ENCODE results near the gene CNPY2. TPM values are rescaled to one million over a fixed set of nuclear protein-coding genes. Genes with fewer than 3 reads are reported as not detected.
"Not testable (repeated sequence)": the region's sequence is repeated elsewhere in the genome, so short reads cannot be mapped to it uniquely, and the experiment has no call there.

The CNPY2 gene
- total and polyA plus RNA-seq, 5 donors from 2014 or later: 47.6 to 166 (median 153) TPM

- peaks cover 62% of the 10 kb centered on the region for H3K36me3 ChIP-seq (ENCODE audit: control insufficient read depth, insufficient read depth, low read length)
- DNase-seq; H3K27me3 ChIP-seq (ENCODE audit: control insufficient read depth, insufficient read depth, low read length); H3K4me1 ChIP-seq (ENCODE audit: control insufficient read depth, insufficient read depth, low read length, poor library complexity, severe bottlenecking); H3K27ac ChIP-seq (ENCODE audit: insufficient read depth, low read length, poor library complexity, severe bottlenecking); H3K9me3 ChIP-seq (ENCODE audit: control insufficient read depth in 2 of 2, low read length in 2 of 2); H3K9me3 Mint-ChIP-seq; H3K27ac Mint-ChIP-seq; H3K4me3 Mint-ChIP-seq; ATAC-seq (ENCODE audit: low read depth in 2 of 2); H3K4me3 ChIP-seq (ENCODE audit: low read depth, low read length); H3K27me3 Mint-ChIP-seq: not testable (repeated sequence)
- Mint-ChIP-seq H3K4me1 (peaks cover 4 to 16% (median 12%) of the 10 kb centered on the region in 4 donors), H3K36me3 (peaks cover 36% of the 10 kb centered on the region)
Observed at GRCh38 chr12:56284263-56284662, 31.5 kb downstream of the CNPY2 start.

- peaks cover 76% of the 10 kb centered on the region for H3K36me3 ChIP-seq (ENCODE audit: control insufficient read depth, insufficient read depth, low read length)
- no peaks in the 10 kb centered on the region for H3K9me3 Mint-ChIP-seq
- H3K27me3 Mint-ChIP-seq: no peaks in the 10 kb centered on the region
- H3K9me3 ChIP-seq (ENCODE audit: control insufficient read depth in 2 of 2, low read length in 2 of 2): no peaks in the 10 kb centered on the region
- peak overlapping the region in 1 of 3 donors; percentile 41 for H3K27ac Mint-ChIP-seq
- H3K27me3 ChIP-seq (ENCODE audit: control insufficient read depth, insufficient read depth, low read length): no peaks in the 10 kb centered on the region
- no peak overlapping the region for H3K4me3 ChIP-seq (ENCODE audit: low read depth, low read length)
- no peak overlapping the region for H3K4me3 Mint-ChIP-seq
- no peak overlapping the region for H3K27ac ChIP-seq (ENCODE audit: insufficient read depth, low read length, poor library complexity, severe bottlenecking)
- ATAC-seq (ENCODE audit: low read depth in 2 of 2): no peak
- peaks cover 4 to 8% (median 6%) of the 10 kb centered on the region in 4 donors for H3K4me1 Mint-ChIP-seq
- no peaks in the 10 kb centered on the region for H3K4me1 ChIP-seq (ENCODE audit: control insufficient read depth, insufficient read depth, low read length, poor library complexity, severe bottlenecking)
- H3K36me3 Mint-ChIP-seq: peaks cover 41% of the 10 kb centered on the region
- DNase-seq: no peak
Observed at GRCh38 chr12:56282579-56282978, 33.2 kb downstream of the CNPY2 start.

DNA sequence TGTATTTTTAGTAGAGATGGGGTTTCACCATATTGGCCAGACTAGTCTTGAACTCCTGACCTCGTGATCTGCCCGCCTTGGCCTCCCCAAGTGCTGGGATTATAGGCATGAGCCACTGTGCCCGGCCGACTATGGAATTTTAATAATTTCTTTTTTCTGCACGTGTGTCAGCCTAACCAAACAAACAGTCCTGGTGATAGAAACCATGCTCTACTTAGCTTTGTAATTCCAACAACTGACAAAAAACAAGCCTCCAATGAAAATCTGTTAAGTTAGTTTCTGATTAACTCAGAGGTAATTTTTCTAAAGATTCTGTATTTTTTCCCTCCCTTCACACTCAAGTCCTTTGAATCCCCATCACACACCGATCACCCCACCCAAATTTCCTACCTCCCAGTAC lies 33.8 kb downstream of the CNPY2 start:
- no peak overlapping the region for H3K4me3 ChIP-seq (ENCODE audit: low read depth, low read length)
- H3K9me3 ChIP-seq (ENCODE audit: control insufficient read depth in 2 of 2, low read length in 2 of 2): no peaks in the 10 kb centered on the region
- DNase-seq: no peak
- Mint-ChIP-seq H3K36me3 (peaks cover 41% of the 10 kb centered on the region), H3K27ac (peak overlapping the region in 1 of 3 donors; percentile 41), H3K9me3 (no peaks in the 10 kb centered on the region), H3K4me3 (no peak overlapping the region), H3K27me3 (no peaks in the 10 kb centered on the region), H3K4me1 (peaks cover 4 to 8% (median 6%) of the 10 kb centered on the region in 4 donors)
- no peak for ATAC-seq (ENCODE audit: low read depth in 2 of 2)
- H3K36me3 ChIP-seq (ENCODE audit: control insufficient read depth, insufficient read depth, low read length): peaks cover 79% of the 10 kb centered on the region
- no peak overlapping the region for H3K27ac ChIP-seq (ENCODE audit: insufficient read depth, low read length, poor library complexity, severe bottlenecking)
- H3K4me1 ChIP-seq (ENCODE audit: control insufficient read depth, insufficient read depth, low read length, poor library complexity, severe bottlenecking): no peaks in the 10 kb centered on the region
- H3K27me3 ChIP-seq (ENCODE audit: control insufficient read depth, insufficient read depth, low read length): no peaks in the 10 kb centered on the region

DNA sequence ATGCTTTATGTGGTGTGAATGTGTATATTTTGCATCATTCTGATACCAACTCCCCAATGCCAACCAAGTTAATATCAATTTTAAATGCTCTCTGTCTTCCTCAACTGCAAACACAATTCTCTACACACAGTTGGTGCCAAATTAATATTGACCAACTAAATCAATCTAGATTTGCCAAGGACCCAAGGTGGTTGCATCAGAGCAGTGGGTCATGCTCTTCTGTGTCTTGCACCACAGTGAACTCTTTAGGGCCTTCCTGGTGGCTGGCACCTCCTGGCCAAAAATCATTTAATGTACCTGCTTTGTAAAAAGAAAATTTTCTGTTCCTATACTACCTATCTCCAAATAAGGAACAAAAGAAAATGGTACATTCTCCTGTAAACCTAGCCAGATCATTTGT lies 34.9 kb downstream of the CNPY2 start:
- no peaks in the 10 kb centered on the region for H3K9me3 ChIP-seq (ENCODE audit: control insufficient read depth in 2 of 2, low read length in 2 of 2)
- H3K36me3 Mint-ChIP-seq: peaks cover 37% of the 10 kb centered on the region
- H3K27ac ChIP-seq (ENCODE audit: insufficient read depth, low read length, poor library complexity, severe bottlenecking): no peak overlapping the region
- peaks cover 78% of the 10 kb centered on the region for H3K36me3 ChIP-seq (ENCODE audit: control insufficient read depth, insufficient read depth, low read length)
- DNase-seq: no peak
- no peaks in the 10 kb centered on the region for H3K27me3 ChIP-seq (ENCODE audit: control insufficient read depth, insufficient read depth, low read length)
- ATAC-seq (ENCODE audit: low read depth in 2 of 2): no peak
- H3K9me3 Mint-ChIP-seq: no peaks in the 10 kb centered on the region
- peak overlapping the region in 1 of 3 donors; percentile 43 for H3K27ac Mint-ChIP-seq
- no peaks in the 10 kb centered on the region for H3K4me1 ChIP-seq (ENCODE audit: control insufficient read depth, insufficient read depth, low read length, poor library complexity, severe bottlenecking)
- no peak overlapping the region for H3K4me3 Mint-ChIP-seq
- H3K4me3 ChIP-seq (ENCODE audit: low read depth, low read length): no peak overlapping the region
- H3K27me3 Mint-ChIP-seq: no peaks in the 10 kb centered on the region
- H3K4me1 Mint-ChIP-seq: peaks cover 0 to 6% (median 1%) of the 10 kb centered on the region in 4 donors

DNA sequence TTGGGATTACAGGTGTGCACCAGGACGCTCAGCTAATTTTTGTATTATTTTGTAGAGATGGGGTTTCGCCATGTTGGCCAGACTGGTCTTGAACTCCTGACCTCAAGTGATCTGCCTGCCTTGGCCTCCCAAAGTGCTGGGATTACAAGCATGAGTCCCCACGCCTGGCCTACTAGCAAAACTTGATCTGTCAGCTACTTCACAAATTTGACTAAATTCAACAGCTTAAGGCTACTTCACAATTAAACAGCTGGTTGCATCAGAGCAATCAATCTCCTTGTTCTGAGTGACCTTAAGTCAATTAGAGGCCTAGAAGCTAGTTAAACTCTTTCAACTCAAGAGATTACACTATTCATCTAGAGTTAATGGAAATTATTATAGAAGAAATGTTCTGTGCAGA lies 36.9 kb downstream of the CNPY2 start:
- H3K4me3 ChIP-seq (ENCODE audit: low read depth, low read length): no peak overlapping the region
- peaks cover 85% of the 10 kb centered on the region for H3K36me3 ChIP-seq (ENCODE audit: control insufficient read depth, insufficient read depth, low read length)
- Mint-ChIP-seq H3K4me3 (no peak overlapping the region), H3K4me1 (peaks cover 0 to 2% (median 0%) of the 10 kb centered on the region in 4 donors), H3K27me3 (no peaks in the 10 kb centered on the region), H3K27ac (no peak overlapping the region), H3K9me3 (no peaks in the 10 kb centered on the region), H3K36me3 (peaks cover 41% of the 10 kb centered on the region)
- no peaks in the 10 kb centered on the region for H3K4me1 ChIP-seq (ENCODE audit: control insufficient read depth, insufficient read depth, low read length, poor library complexity, severe bottlenecking)
- no peak for DNase-seq
- no peaks in the 10 kb centered on the region for H3K9me3 ChIP-seq (ENCODE audit: control insufficient read depth in 2 of 2, low read length in 2 of 2)
- H3K27ac ChIP-seq (ENCODE audit: insufficient read depth, low read length, poor library complexity, severe bottlenecking): no peak overlapping the region
- no peak for ATAC-seq (ENCODE audit: low read depth in 2 of 2)
- no peaks in the 10 kb centered on the region for H3K27me3 ChIP-seq (ENCODE audit: control insufficient read depth, insufficient read depth, low read length)

- no peaks in the 10 kb centered on the region for H3K9me3 ChIP-seq (ENCODE audit: control insufficient read depth in 2 of 2, low read length in 2 of 2)
- H3K4me3 Mint-ChIP-seq: peak overlapping the region in 1 of 4 donors; percentile 34
- H3K9me3 Mint-ChIP-seq: no peaks in the 10 kb centered on the region
- no peaks in the 10 kb centered on the region for H3K27me3 Mint-ChIP-seq
- H3K36me3 ChIP-seq (ENCODE audit: control insufficient read depth, insufficient read depth, low read length): peaks cover 76% of the 10 kb centered on the region
- no peak for DNase-seq
- H3K27ac ChIP-seq (ENCODE audit: insufficient read depth, low read length, poor library complexity, severe bottlenecking): no peak overlapping the region
- no peaks in the 10 kb centered on the region for H3K4me1 ChIP-seq (ENCODE audit: control insufficient read depth, insufficient read depth, low read length, poor library complexity, severe bottlenecking)
- peaks cover 26% of the 10 kb centered on the region for H3K36me3 Mint-ChIP-seq
- no peak overlapping the region for H3K4me3 ChIP-seq (ENCODE audit: low read depth, low read length)
- no peak for ATAC-seq (ENCODE audit: low read depth in 2 of 2)
- H3K27ac Mint-ChIP-seq: peak overlapping the region in 1 of 3 donors; percentile 16
- H3K4me1 Mint-ChIP-seq: peaks cover 0 to 6% (median under 1%) of the 10 kb centered on the region in 4 donors
- H3K27me3 ChIP-seq (ENCODE audit: control insufficient read depth, insufficient read depth, low read length): no peaks in the 10 kb centered on the region
Observed at GRCh38 chr12:56274299-56274698, 41.5 kb downstream of the CNPY2 start.

GRCh38 chr12:56272468-56272867 lies 43.3 kb downstream of the CNPY2 start:
- peaks cover 58% of the 10 kb centered on the region for H3K36me3 ChIP-seq (ENCODE audit: control insufficient read depth, insufficient read depth, low read length)
- not testable (repeated sequence) for H3K27ac Mint-ChIP-seq
- peaks cover 21% of the 10 kb centered on the region for H3K36me3 Mint-ChIP-seq

DNA sequence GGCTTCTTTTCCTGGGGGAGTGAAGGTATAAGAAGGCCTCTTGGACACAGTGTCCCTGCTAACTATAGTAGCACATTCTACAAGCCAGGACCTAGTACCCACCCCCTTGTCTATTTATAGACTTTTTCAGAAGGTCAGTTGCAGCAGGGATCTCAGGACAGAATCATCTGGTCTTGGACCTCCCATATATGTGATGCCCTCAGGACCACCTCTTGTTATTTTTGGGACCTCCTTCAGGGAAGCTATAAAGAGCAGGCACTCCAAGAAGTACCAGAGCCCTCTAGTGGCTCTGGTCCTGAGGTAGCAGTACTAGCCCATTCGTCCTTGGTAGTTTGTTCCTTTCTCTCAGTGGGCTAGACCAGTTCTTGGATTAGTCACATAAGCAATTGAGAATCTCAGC lies 44.8 kb downstream of the CNPY2 start:
- Histone ChIP-seq H3K36me3 (ENCODE audit: control insufficient read depth, insufficient read depth, low read length) (peaks cover 50% of the 10 kb centered on the region), H3K27ac (ENCODE audit: insufficient read depth, low read length, poor library complexity, severe bottlenecking) (no peak overlapping the region), H3K4me1 (ENCODE audit: control insufficient read depth, insufficient read depth, low read length, poor library complexity, severe bottlenecking) (peaks cover 14% of the 10 kb centered on the region), H3K9me3 (ENCODE audit: control insufficient read depth in 2 of 2, low read length in 2 of 2) (no peaks in the 10 kb centered on the region), H3K4me3 (ENCODE audit: low read depth, low read length) (no peak overlapping the region), H3K27me3 (ENCODE audit: control insufficient read depth, insufficient read depth, low read length) (no peaks in the 10 kb centered on the region)
- Mint-ChIP-seq H3K4me3 (peak overlapping the region in 1 of 4 donors; percentile 76), H3K27me3 (no peaks in the 10 kb centered on the region), H3K9me3 (no peaks in the 10 kb centered on the region), H3K36me3 (peaks cover 21% of the 10 kb centered on the region), H3K4me1 (peaks cover 10 to 23% (median 12%) of the 10 kb centered on the region in 4 donors), H3K27ac (no peak overlapping the region)
- peak in 1 of 3 donors; percentile 25 for DNase-seq
- no peak for ATAC-seq (ENCODE audit: low read depth in 2 of 2)

More at GRCh38 chr12:56272468-56272867, 43.3 kb downstream of the CNPY2 start:
- not testable (repeated sequence) for H3K4me3 ChIP-seq (ENCODE audit: low read depth, low read length); ATAC-seq (ENCODE audit: low read depth in 2 of 2); H3K9me3 ChIP-seq (ENCODE audit: control insufficient read depth in 2 of 2, low read length in 2 of 2); H3K27me3 Mint-ChIP-seq; DNase-seq; H3K9me3 Mint-ChIP-seq; H3K27ac ChIP-seq (ENCODE audit: insufficient read depth, low read length, poor library complexity, severe bottlenecking); H3K4me3 Mint-ChIP-seq; H3K27me3 ChIP-seq (ENCODE audit: control insufficient read depth, insufficient read depth, low read length); H3K4me1 ChIP-seq (ENCODE audit: control insufficient read depth, insufficient read depth, low read length, poor library complexity, severe bottlenecking)
- H3K4me1 Mint-ChIP-seq: peaks cover 6 to 11% (median 6%) of the 10 kb centered on the region in 4 donors
